Measurements from ENCODE around the gene GTPBP6.
"Not testable (repeated sequence)": the region's sequence is repeated elsewhere in the genome, so short reads cannot be mapped to it uniquely, and the experiment has no call there.

GTPBP6 gene

GRCh38 chrX:334971-335757 is 16.6 kb upstream of the GTPBP6 start:
- no peak for DNase-seq

GRCh38 chrX:334331-334891 is 15.8 kb upstream of the GTPBP6 start:
- no peak for DNase-seq

DNA sequence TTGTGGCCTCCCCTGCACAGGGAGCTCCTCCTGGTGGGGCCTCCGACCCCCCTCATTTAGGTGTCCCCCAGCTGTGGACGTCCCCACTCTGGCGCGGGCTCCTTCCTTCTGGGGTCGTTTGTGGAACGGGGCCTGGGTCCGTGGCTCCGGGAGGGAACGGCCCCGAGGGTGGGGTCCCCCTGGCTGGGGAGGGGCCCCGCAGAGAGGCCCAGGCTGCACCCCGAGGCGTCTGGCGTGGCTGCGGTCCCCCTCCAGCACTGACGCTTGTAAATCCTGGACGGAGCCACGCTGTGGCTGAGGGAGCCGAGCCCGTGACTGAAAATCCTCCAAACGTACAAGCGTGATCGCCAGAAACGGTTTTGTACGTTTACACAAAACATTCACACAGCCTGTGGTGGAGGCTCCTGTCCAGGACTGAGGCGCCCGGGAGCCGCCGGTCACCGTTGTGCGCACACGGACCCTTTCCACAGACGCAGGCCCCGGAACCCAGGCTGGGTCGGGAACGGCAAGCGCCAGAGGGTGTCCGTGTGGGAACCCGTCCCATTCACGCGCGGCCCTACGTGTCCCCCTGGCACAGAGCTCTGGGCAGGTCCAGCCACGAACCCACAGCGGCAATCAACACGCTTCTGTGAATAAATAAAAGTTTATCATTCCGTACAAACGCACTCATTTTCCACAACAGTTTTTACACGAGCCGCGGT is 15.2 kb upstream of the GTPBP6 start:
- no peak for DNase-seq

- DNase-seq, result no peak
Measured at GRCh38 chrX:332916-333610, 14.5 kb upstream of the GTPBP6 start.

GRCh38 chrX:332496-332860 is 13.9 kb upstream of the GTPBP6 start:
- DNase-seq, result no peak

DNA sequence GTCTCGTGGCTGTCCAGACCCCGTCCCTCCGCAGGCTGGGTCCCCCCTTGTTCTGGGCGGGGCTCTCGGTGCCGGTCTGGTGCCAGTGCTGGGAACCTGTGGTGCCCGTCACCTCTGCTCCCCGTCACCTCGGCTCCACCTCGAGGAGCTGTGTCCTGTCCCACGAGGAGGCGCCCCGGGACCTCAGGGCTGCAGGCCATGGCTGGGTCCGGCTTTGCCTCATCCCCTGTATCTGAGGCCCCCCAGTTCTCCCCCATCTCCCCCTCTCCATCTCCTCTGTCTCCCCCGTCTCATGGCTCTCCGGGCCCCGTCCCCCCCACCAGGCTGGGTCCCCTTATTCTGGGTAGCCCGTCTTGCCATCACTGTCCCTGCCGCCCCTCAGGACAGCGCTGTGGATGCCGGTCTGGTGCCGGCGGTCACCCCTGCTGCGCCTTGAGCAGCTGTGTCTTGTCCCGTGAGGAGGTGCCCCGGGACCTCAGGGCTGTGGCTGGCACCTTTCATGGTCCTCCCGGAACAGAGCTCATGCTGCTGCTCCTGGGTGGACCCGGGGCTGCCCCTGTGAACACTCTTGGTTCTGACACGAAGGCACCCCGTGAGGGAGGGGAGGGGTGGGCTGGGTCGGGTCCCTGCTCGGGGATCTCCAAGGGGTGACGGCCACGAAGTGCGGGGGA is 13.4 kb upstream of the GTPBP6 start:
- DNase-seq, result no peak

DNA sequence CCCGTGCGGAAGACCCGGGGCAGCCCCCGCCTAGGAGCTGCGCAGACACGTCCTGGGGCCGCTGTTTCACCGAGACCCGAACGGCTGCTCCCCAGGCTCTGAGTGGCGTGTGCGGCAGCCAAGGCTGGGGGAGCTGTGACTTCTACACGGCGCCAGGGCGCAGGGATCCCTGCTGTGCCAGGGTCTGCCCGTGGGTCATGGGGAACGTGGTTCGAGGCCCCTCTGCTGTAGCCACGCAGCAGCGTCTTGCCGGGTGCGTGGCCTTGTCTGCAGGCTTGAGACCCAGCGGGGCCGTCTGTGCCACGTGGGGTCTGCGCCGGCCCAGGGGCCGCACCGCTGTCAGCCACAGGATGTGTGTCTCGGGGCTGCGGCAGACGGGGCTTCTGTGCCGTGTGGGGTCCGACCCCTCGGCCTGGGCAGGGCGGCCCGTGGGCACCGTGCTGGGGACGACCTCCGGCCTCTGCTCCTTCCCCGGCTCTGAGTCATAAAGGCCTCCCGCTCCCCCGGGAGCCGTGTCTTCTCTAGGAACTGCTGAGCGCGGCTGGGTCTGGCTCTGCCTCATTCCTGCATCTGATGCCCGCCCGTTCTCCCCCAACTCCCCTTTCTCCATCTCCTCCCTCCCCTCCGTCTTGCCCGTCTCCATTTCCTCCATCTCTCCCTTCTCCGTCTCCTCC is 12.7 kb upstream of the GTPBP6 start:
- no peak for DNase-seq

DNA sequence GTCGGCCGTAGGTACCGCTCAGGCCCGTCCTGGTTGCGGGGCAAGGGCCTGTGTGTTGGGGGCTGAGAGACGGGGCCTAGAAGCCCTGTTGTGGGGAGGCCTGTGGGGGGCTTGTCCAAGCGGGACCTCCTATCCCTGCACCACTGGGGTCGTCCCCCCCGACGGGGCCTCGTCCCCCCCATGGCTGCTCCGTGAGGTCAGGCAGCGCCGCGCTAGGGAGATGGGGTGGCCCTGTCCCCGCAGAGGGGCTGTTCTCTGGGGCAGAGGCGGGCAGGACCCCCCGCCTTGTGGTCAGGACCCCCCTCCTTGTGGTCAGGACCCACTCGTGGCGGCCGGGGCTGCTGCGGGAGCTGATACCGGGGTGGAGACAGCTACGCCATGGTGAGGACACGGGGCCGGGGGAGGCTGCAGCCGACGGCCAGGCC is 12.1 kb upstream of the GTPBP6 start:
- no peak for DNase-seq

DNA sequence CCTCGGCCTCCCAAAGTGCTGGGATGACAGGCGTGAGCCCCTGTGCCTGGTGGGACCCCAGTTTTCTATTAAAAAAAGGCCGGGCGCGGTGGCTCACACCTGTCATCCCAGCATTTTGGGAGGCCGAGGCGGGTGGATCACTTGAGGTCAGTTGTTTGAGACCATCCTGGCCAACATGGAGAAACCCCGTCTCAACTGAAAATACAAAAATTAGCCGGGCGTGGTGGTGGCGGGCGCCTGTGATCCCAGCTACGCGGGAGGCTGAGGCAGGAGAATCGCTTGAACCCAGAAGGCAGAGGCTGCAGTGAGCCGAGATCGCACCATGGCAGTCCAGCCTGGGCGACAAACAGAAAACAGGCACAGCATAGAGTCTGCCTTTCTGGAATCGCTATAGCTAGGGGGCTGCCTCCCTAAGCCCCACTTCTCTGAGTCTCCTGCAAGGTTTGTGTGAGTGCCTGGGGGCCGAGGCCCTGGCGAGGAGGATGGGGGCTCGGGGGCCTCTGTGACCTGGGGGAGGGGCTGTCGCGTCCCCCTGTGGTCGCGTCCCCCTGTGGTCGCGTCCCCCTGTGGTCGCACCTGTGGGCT is 11.6 kb upstream of the GTPBP6 start:
- DNase-seq, result not testable (repeated sequence)

- no peak for DNase-seq
Measured at GRCh38 chrX:329291-329910, 10.8 kb upstream of the GTPBP6 start.

DNA sequence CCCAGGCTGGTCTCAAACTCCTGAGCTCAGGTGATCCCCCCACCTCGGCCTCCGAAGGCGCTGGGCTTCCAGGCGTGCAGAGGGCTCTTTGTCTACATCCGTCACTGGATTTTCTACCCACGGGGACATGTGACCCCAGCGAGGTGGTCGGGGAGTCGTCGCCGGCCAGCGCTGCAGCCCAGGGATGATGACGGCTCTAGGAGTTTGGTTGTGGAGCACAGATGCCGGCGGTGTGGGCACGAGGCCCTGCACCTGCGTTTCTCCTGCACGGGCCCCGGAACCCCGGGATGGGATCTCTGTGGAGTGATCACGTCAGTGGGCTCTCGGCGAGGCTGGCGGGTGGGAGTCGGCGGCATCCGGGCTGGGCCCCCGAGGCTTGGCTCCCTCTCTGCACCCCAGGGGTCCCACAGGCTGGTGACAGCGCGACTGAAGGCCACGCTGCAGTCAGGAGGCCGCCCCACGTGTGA is 9.1 kb upstream of the GTPBP6 start:
- no peak for DNase-seq

DNA sequence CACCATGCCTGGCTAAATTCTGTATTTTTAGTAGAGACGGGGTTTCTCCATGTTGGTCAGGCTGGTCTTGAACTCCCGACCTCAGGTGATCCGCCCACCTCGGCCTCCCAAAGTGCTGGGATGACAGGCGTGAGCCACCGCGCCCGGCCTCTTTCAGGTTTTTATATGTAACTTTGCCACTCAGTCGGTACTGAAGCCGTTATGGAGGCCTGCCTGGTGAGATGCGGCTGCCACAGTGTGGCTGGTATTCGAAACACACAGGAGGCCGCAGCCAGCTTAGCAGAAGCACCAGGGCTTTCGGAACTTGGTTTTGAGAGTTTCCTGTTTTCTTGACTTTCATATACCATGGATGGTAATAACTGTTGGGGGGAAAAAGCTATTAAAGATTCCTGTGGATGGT is 6.1 kb upstream of the GTPBP6 start:
- not testable (repeated sequence) for DNase-seq

DNA sequence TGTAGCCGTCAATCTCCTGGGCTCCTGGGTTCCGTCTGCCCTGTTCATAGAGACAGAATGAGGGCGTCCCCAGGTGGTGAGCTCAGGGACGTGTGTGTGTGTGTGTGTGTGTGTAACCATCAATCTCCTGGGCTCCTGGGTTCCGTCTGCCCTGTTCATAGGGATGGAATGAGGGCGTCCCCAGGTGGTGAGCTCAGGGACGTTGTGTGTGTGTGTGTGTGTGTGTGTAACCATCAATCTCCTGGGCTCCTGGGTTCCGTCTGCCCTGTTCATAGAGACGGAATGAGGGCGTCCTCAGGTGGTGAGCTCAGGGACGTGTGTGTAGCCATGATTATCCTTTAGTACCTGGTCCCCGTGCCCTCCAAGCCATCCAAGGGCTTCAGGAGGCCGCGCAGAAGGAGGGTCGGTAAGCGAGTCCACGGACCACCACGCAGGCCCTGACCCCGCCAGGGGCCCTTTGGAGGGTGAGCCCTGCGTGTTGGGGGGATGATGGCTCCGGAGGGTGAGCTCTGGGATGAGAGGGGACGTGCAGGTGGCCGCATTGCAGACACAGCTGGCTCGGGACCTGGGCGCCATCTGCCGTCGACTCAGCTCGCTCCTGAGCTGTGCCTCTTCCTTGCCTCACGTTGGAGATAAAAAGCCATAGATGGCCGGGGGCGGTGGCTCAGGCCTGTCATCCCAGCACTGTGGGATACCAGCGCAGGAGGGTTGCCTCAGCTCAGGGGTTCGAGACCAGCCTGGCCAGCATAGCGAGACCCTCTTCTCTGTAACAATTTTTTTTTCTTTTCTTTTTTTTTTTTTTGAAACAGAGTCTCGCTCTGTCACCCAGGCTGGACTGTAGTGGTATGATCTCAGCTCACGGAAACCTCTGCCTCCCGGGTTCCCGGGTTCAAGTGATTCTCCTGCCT is 5.4 kb upstream of the GTPBP6 start:
- no peak for DNase-seq

- DNase-seq, result no peak
Measured at GRCh38 chrX:320126-320783, 1.7 kb upstream of the GTPBP6 start.

DNA sequence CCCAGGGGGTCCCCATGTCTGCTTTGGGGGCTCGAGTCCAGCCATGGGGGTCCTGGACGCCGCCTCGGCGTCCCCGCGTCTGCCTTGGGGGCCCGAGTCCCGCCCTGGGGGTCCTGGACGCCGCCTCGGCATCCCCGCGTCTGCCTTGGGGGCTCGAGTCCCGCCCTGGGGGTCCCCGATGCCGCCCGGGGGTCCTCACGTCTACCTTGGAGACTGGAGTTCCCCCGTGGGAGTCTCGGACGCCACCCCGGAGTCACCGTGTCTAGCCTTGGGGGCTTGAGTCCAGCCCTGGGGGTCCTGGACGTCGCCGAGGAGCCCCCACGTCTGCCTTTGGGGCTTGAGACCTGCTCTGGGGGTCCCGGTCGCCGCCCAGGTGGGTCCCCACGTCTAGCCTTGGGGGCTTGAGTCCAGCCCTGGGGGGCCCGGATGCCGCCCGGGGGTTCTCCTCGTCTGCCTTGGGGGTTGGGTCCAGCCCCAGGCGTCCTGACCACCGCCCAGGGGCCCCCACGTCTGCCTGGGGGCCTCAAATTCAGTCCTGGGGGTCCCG is 1.1 kb upstream of the GTPBP6 start:
- DNase-seq, result no peak

DNA sequence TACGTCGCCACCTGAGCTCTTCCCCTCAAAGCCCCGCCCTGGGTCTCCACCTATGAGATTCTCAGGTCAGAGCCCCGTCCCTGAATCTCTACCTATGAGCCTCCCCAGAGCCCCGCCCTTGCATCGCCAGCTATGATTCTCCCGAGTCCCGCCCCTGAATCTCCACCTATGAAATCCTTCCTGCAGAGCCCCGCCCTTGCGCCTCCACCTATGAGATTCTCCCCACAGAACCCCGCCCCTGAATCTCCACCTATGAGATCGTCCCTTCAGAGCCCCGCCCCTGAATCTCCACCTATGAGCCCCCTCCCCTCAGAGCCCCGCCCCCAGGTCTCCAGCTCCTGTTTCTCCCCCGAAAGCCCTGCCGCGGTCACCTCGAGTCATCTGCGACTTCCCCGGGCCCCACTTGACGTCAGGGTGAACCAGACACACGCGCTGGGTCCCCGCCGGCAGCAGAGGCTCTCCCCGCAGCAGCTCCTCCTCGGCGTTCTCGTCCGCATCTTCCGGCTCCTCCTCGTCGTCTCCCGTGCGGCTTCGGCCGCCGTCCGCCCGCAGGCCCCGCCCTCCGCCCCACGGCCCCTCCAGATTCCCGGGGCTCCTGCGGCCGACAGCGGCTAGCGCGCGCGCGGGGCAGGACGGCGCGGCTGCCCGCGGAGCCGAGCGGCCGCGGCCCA is 393 bp downstream of the GTPBP6 start:
- peak; percentile 94 to 96 for DNase-seq

DNA sequence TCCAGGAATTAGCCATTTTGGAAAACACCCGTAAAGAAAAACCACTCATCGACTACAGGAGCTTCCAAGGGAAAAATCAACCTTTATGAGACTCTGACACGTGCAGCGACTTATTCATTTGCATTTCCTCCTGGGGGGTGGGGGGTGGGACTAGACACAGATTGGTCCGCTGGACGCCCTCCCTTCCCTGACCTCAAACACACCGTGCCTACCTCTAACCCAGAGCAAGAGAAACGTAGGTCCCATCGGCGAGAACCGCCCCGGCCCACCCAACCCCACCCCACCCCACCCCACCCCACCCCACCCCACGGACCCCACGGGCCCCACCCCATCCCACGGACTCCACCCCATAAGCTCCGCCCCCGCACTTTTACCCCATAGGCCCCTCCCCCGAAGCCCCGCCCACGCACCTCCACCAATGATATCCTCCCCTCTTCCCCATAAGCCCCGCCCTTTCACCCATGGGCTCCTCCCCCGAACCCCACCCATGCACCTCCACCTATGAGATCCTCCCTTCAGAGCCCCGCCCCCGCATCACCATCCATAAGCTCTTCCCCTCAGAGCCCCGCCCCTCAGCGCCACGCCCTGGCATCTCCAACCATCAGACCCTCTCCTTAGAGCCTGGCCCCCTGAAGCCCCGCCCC is 1.1 kb downstream of the GTPBP6 start:
- peak; percentile 85 to 93 for DNase-seq

Data from stimulated activated CD4-positive, alpha-beta T cell treated with anti-CD3 and anti-CD28 coated beads, Interleukin-2, amount 100 ng/mL, for 48 hours (primary cell).